Glutamatergic neuron (in vitro differentiated cells): ENCODE measurements around the gene COL6A3. TPM values are rescaled to one million over a fixed set of nuclear protein-coding genes. Genes with fewer than 3 reads are reported as not detected.

Experiments
- DNase-seq: peaks from one replicate; pipeline ENCODE4 v3.0.0; 2022
- H3K27ac Mint-ChIP-seq: one replicate; pipeline ENCODE4 v1.8.0; 2020; ENCODE audit warnings: mild to moderate bottlenecking, mixed read lengths, inconsistent platforms; ENCODE audit not compliant: unreplicated experiment
- H3K27me3 Mint-ChIP-seq: one replicate; pipeline ENCODE4 v1.8.0; 2020; ENCODE audit warnings: mild to moderate bottlenecking, moderate library complexity, mixed read lengths, inconsistent platforms; ENCODE audit not compliant: unreplicated experiment
- H3K36me3 Mint-ChIP-seq: one replicate; pipeline ENCODE4 v1.8.0; 2020; ENCODE audit warnings: mild to moderate bottlenecking, mixed read lengths, inconsistent platforms; ENCODE audit not compliant: unreplicated experiment
- H3K4me1 Mint-ChIP-seq: one replicate; pipeline ENCODE4 v1.8.0; 2020; ENCODE audit warnings: mild to moderate bottlenecking, low read depth, mixed read lengths, inconsistent platforms; ENCODE audit not compliant: unreplicated experiment
- H3K4me3 Mint-ChIP-seq: one replicate; pipeline ENCODE4 v1.8.0; 2020; ENCODE audit warnings: mild to moderate bottlenecking, mixed read lengths, inconsistent platforms; ENCODE audit not compliant: unreplicated experiment
- H3K9me3 Mint-ChIP-seq: one replicate; pipeline ENCODE4 v1.8.0; 2020; ENCODE audit warnings: mild to moderate bottlenecking, moderate library complexity, mixed read lengths, inconsistent platforms; ENCODE audit not compliant: unreplicated experiment
- total RNA-seq: library from RNA; stranded (reverse); fragmentation: NEBNext Ultra II Directional; extraction: Animal tissue kit (Norgen Biotek cat#: 25700); gene quantifications from one replicate; pipeline ENCODE4 v1.2.1, GENCODE V29; 2021; ENCODE audit not compliant: unreplicated experiment
- TF ChIP-seq, protein P1 (sequence below): fragments of 200-600 bp; sonication (generic); IDR thresholded peaks from one replicate; pipeline ENCODE4 v1.5.0; 2021; ENCODE audit not compliant: partially characterized antibody, unreplicated experiment

COL6A3 gene
- total RNA-seq, 1 donor from 2014 or later = 0.07 TPM

DNA sequence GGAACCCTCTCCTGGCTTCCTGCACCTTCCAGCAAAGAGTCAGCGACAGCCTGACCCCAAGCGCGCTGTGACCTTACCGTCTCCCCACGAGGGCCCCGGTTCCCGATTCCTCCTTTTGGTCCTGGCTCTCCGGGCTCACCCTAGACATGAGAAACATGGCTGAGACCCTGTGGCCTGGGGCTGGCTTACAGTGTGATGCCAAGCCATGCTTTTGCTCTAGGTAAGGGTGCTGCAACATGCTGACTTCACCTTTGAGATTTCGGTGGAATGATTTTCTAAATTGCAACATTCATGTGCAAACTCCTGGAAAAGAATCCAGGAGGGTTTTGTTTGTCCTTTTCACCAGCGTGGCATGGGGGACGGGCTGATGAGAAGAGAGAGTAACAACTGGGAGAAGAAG is 63.9 kb downstream of the COL6A3 start:
- Mint-ChIP-seq H3K4me3 (no peak overlapping the region), H3K27me3 (no peaks in the 10 kb centered on the region), H3K9me3 (peaks cover 6% of the 10 kb centered on the region), H3K36me3 (no peaks in the 10 kb centered on the region), H3K27ac (no peak overlapping the region), H3K4me1 (peaks cover 15% of the 10 kb centered on the region)
- TF ChIP-seq, protein P1, sequence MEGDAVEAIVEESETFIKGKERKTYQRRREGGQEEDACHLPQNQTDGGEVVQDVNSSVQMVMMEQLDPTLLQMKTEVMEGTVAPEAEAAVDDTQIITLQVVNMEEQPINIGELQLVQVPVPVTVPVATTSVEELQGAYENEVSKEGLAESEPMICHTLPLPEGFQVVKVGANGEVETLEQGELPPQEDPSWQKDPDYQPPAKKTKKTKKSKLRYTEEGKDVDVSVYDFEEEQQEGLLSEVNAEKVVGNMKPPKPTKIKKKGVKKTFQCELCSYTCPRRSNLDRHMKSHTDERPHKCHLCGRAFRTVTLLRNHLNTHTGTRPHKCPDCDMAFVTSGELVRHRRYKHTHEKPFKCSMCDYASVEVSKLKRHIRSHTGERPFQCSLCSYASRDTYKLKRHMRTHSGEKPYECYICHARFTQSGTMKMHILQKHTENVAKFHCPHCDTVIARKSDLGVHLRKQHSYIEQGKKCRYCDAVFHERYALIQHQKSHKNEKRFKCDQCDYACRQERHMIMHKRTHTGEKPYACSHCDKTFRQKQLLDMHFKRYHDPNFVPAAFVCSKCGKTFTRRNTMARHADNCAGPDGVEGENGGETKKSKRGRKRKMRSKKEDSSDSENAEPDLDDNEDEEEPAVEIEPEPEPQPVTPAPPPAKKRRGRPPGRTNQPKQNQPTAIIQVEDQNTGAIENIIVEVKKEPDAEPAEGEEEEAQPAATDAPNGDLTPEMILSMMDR = no peak
- DNase-seq = no peak

DNA sequence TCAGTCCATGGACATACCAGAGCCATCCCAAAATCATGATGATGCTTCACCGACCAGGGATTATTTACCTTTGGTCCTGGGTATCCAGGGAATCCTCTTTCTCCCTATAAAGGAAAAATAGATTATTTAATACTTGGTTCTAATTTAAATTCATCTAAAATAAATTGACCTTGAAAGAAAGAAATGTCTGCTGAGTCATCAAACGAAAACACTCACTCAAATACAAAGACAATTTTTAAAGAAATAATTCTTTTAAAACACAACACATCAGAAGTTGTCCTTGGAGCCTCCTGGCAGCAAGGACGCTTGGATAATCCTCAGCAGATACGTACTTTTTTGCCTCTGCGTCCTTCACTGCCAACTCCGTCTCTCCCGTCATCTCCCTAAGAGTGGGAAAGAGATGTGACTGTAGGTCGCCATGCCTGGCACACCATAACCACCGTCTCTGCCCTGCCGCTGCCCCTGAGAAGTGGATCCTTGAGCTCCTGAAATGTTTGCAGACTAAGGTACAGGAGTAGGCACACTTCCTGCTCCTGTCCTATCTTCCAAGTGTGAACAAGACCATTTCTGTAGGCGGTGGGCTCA is 65.6 kb downstream of the COL6A3 start:
- DNase-seq = no peak
- no peaks in the 10 kb centered on the region for H3K36me3 Mint-ChIP-seq
- peaks cover 20% of the 10 kb centered on the region for H3K4me1 Mint-ChIP-seq
- no peak overlapping the region for H3K27ac Mint-ChIP-seq
- TF ChIP-seq, protein P1 = no peak
- H3K27me3 Mint-ChIP-seq = no peaks in the 10 kb centered on the region
- no peak overlapping the region for H3K4me3 Mint-ChIP-seq
- peaks cover 3% of the 10 kb centered on the region for H3K9me3 Mint-ChIP-seq

DNA sequence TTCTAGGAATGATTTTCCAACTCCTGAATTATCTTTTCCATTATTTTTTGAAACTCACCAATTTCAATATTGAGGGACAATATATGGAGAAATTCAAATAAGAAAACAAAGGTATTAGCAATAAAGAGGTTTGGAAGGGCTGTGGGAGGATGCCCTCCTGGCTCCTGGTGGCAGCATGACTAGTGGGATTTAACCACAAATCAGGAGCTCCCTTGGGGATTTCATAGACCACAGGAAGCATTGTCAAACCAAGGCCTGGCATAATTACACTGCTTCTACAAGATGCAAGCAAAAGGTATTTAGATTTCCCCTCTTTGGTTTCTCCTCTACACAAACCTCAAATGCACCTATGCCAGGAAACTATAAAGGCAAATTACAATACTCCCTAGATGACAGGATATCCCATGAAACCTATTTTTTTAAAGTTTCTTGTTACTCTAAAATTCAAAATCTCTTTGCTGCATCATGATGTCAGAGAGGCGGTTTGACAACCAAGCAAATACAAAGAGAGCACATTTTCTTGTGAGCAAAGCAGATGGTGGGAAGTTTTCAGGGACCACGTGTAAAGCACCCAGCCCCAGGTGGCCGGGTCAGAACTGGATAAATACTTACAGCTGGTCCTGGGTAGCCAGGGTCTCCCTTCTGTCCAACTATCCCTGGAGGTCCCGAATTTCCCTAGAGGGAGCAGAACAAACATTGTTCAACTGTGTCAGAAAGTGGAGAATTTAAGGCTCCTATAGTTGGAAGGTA is 67.9 kb downstream of the COL6A3 start:
- Mint-ChIP-seq H3K36me3 (no peaks in the 10 kb centered on the region), H3K4me3 (no peak overlapping the region), H3K27ac (no peak overlapping the region), H3K4me1 (peaks cover 20% of the 10 kb centered on the region), H3K27me3 (no peaks in the 10 kb centered on the region), H3K9me3 (peaks cover 3% of the 10 kb centered on the region)
- no peak for DNase-seq
- TF ChIP-seq, protein P1 = no peak

DNA sequence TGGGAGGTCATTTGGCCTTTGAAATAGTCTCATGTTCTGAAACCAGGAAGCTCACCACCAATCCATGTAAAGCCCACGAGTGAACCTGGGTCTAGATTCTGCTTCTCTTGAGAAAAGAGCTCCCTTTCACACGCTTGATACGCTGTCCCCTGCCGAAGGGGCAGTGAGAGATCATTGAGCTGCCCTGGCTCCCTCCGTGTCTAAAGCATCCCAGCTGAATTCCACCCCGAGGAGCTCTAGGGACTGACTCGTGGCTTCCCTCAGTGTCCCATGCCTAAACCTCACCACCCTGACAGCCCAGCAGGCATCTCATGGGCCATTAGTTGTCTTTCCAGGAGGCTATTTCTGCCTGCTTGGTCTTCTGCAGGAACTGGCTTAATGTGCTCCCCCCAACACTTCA is 68.6 kb downstream of the COL6A3 start:
- Mint-ChIP-seq H3K4me1 (peaks cover 20% of the 10 kb centered on the region), H3K4me3 (no peak overlapping the region), H3K27me3 (no peaks in the 10 kb centered on the region), H3K27ac (no peak overlapping the region), H3K36me3 (no peaks in the 10 kb centered on the region), H3K9me3 (peaks cover 3% of the 10 kb centered on the region)
- no peak for DNase-seq
- TF ChIP-seq, protein P1 = no peak

DNA sequence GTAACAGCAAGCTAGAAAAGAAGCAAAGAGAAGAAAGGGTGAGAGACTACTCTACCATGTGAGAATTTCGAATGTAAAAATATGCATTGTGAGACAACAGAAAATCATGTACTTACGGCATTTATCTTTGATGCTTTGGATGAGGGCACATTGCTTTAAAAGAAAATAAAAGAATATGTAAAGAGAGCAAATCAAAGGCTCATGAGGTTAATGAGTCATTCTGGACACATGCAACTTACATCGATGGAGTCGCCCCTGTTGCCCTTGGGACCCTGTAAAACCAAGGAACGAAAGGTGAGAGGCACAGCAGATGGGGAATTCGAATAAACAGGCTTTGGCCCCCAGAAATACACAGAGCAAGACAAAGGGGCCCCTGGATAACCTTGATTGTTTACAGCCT is 69.0 kb downstream of the COL6A3 start:
- peaks cover 20% of the 10 kb centered on the region for H3K4me1 Mint-ChIP-seq
- H3K36me3 Mint-ChIP-seq = no peaks in the 10 kb centered on the region
- TF ChIP-seq, protein P1 = no peak
- no peak overlapping the region for H3K4me3 Mint-ChIP-seq
- no peak overlapping the region for H3K27ac Mint-ChIP-seq
- H3K9me3 Mint-ChIP-seq = peaks cover 3% of the 10 kb centered on the region
- no peaks in the 10 kb centered on the region for H3K27me3 Mint-ChIP-seq
- no peak for DNase-seq
